Measurements from ENCODE around the gene UGT1A8.

- TF ChIP-seq CTCF (conservative IDR thresholded peaks at IDR 0.05; ENCODE audit: low read length) = no peak
- no peak for TF ChIP-seq EZH2phosphoT487 (IDR thresholded peaks at IDR 0.05; ENCODE audit: borderline replicate concordance)
These were observed 64.2 kb downstream of the UGT1A8 start, which contains the start of gene UGT1A7 for GRCh38 chr2:233681521-233682099.
